GM03348 (cell line): ENCODE results near the gene C1QTNF5.
"Not testable (repeated sequence)": the region's sequence is repeated elsewhere in the genome, so short reads cannot be mapped to it uniquely, and the experiment has no call there.

Experiments
- DNase-seq: peaks from one replicate; pipeline ENCODE4 v3.0.0; 2012; ENCODE audit warnings: low spot score

Gene C1QTNF5, protein sequence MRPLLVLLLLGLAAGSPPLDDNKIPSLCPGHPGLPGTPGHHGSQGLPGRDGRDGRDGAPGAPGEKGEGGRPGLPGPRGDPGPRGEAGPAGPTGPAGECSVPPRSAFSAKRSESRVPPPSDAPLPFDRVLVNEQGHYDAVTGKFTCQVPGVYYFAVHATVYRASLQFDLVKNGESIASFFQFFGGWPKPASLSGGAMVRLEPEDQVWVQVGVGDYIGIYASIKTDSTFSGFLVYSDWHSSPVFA

DNA sequence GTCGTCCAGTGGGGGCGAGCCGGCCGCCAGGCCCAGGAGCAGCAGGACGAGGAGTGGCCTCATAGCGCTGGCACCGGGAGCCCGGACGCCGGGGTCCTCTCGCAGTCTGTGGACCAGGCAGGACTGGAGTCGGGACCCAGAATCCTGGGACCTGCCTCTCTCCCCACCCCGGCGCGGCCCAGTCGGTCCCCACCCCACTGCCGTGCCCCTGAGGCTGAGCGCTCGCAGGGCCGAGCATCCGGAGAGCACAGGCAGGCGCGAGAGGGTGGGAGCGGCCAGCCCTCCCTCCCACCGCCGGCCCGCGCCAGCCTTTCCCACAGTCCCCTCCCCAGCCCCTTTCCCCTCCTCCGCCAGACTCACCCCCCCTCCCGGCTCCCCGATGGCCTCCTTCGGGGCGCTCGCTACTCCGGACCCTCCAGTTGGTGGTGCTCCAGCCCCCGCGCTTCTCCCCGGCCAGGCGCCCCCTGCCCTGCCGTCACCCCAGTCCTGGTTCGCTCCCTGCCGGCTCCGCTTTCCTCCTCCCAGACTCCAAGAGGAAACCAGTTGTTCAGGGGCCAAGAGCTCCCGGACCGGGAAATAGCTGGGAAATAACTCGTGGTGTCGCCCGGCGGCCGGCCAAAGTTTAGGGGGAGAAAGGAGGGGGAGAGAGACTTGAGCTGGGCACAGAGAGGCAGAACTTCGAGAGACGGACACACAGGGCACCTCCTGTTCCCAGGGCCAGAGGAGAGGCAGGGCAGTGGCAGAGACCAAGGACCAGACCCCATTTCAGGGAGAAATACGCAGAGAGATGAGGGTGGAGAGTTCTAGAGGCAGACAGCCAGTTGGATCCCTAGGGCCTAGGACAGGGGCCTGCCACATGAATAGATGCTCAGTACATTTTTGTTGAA is at the start of gene C1QTNF5:
Gene C1QTNF5 (minus strand): TSS at position 549 of the 887 bp plus-strand sequence. CDS start 486 bp downstream, at position 63.
- DNase-seq, result peak; percentile 90

DNA sequence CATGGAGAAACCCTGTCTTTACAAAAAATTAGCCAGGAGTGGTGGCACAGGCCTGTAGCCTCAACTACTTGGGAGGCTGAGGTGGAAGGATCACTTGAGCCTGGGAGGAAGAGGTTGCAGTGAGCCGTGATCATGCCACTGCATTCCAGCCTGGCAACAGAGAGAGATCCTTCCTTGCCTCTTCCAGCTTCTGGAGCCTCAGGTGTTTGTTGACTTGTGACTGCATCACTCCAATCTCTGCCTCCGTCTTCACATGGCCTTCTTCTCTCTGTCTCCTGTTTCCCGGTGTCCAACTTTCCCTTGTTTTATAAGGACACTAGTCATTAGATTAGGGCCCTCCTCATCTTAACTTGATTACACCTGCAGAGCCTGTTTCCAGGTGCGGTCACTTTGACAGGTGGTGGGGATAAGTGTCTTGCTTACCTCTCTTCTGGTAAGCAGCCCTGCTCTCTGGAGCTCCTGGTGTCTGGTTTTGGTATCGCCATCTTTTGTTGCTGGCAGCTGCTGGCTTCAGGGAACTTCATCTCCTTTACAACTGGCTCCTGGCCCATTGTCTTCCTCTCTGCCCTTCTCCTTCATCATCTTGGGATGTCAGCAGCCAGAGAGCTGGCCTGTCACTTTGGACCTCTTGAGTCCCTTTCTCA is 49.0 kb upstream of the C1QTNF5 start:
- no peak for DNase-seq

DNA sequence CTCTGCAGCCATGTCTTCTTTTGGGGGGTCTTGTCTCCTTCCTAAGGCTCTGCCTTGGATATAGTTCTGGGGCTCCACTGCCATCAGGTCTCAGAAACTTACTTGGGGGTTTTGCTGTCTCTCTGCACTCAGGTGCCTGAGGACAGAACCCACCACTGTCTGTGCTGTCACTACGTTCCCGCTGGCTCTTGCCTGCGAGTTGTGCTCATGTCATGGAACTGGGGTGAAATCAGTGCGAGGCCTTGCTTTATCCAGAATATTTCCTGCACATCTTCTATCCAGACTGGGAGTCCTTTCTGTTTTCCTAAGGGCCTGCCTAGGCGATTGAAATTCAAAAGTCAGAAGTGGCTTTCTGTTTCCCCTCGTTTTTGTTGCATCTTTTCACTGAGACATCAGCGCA is 47.4 kb upstream of the C1QTNF5 start:
- DNase-seq, result peak; percentile 0

DNA sequence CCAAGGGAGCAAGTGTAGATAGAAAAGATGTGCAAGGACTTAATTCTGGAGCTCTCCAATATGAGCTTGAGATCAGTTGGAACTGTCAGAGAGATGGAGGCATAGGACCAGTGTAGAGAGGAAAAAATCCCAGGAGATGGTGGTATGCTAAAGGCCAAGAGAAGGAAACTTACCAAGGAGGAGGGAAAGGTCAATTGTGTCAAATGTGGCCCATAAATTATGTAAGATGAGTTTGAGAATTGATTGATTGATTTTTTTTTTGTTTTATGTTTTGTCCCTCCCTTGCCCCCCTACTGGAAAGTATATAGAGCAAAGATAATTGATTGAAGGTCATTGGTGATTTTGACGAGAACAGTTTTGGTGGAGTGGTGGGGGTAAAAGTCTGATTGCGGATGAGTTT is 43.6 kb upstream of the C1QTNF5 start:
- peak; percentile 2 for DNase-seq

DNA sequence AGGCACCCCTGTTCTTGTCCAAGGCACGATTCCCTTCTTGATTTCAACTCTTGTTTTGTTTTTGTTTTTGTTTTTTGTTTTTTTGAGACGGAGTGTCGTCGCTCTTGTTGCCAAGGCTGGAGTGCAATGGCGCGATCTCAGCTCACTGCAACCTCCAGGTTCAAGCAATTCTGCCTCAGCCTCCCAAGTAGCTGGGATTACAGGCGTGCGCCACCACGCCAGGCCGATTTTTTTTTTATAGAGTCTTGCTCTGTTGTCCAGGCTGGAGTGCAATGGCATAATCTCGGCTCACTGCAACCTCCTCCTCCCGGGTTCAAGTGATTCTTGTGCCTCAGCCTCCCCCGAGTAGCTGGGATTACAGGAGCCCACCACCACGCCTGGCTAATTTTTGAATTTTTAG is 41.8 kb upstream of the C1QTNF5 start:
- not testable (repeated sequence) for DNase-seq

DNA sequence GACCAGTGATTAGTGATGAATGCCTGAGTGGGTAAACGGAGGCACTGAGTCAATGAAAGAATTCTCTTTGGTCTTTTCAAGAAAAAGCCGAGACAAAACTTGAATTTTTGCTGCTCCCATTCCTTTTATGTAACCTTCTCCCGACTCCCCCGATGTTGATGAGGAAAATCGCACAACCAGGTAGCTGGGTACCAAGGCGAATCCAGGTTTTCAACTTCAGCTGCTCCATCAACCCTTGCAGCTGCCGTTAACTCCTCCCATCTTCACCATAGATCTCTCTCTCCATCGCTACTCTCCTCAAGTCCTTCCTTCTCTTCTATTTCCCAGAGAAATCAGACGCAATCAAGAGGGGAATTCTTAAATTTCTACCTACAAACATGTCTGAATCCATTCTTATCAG is 41.4 kb upstream of the C1QTNF5 start:
- DNase-seq, result no peak

DNA sequence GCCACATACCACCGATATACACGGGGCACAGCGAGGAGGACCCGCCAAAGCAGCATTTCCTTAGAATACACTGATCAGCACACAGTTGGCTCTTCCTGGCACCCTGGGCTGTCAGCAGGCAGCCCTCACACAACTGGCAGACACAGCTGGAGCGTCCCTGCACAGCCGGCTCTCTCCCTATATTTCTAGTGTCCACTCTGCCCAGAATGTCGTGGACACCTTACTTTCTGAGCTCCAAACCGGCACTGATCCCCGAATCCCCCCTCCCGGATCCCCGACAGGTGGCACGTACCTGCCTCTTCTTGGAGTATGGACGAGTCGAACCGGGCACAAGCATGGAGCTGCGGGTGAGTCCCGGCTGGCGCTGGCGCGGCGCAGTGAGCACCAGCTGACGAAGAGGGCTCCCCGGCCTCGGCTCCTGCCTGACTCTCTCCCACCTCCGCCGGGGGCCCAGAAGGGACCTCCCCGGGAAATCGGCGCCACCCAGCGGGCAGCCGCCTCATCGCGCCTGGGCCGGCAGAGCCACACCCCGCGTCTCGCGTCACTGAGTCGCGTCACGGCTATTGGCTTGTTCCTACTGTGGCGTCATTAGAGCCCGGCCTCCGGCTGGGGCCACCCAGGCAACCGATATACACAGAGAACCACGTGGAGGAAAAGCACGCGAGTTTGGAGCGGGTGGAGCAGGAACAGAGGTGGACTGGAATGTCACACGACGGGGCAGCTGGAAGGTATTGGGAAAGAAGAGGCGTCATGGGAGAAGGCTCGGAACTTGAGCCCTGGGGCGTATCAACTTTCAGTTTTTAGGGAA is 40.7 kb upstream of the C1QTNF5 start, which contains the start of gene USP2:
Gene USP2 (minus strand): TSS at position 510 of the 808 bp plus-strand sequence. CDS start 8,210 bp downstream, outside the sequence.
- peak; percentile 98 for DNase-seq

DNA sequence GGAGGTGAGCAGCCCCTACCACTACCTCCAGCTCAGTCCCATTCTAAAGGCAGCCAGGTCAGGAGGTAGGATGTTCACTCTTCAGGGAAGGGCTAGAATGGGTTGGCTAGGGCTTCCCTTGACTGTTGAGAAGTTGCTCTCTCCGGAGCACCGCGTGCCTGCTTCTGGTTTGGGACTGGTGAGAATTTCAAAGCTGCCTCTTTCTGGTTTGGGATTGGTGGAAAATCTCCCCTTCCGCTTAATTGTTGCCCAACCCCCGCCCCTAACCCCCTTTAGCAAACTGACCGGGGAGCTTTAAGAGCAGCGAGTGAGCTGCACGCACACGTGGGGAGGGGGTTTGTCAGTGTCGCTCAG is 40.1 kb upstream of the C1QTNF5 start:
- DNase-seq, result no peak

DNA sequence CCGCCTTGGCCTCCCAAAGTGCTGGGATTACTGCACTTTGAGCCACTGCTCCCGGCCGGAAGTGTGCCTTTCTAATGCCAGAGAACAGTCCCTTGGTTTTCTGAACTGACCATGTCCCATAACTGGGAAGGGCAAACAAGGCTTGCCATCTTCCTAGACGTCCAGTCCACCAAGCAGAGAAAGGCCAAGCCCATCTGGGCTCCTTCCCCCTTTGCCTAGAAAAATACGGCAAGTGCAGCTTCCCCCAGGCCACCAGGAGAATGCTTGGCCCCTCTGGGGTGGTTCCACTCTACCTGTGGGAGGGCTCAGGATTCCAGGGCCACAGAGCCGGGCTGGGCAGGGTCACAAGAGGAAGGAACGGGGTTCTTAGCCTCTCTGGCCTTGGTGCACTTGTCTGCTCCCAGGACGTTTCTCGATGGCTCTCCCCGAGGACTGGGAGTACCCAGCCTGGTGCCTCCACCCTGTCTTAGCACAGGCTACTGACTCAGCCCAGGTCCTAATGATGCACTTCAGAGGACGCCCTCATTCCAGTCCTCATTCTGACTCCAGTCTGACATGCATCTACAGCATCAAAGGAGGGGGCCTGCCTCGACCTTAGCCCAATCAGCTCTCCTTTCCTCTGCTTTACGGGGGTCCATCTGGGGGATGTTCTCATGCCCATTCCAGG is 39.6 kb upstream of the C1QTNF5 start:
- no peak for DNase-seq

DNA sequence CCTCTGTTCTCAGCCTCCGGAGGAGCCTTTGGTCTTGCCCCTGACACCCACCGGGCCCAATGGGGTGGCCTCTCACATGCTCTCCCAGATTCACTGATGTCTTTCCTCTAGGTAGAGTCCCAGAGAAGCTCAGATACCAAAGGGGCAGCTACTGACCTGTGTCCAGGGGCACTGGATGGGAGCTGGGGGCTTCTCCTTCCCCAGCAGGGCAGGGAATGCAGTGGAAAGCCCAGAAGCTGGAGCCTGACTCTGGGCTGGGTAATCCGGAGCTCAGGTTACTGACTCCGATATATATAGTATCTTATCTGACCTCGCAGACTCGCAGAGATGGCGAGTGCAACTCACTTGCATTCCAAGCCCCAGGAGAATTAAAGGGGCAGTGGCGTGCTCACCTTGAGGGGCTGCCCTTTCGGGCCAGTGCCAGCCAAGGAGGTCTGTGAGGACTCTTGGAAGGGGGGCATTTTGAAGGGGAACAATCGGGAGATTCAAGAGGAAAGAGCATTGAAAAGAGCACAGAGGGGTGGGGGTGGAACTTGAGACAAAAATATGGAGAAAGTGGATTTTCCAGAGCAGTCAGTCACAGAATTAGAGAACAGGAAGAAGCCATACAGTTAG is 38.3 kb upstream of the C1QTNF5 start:
- no peak for DNase-seq

DNA sequence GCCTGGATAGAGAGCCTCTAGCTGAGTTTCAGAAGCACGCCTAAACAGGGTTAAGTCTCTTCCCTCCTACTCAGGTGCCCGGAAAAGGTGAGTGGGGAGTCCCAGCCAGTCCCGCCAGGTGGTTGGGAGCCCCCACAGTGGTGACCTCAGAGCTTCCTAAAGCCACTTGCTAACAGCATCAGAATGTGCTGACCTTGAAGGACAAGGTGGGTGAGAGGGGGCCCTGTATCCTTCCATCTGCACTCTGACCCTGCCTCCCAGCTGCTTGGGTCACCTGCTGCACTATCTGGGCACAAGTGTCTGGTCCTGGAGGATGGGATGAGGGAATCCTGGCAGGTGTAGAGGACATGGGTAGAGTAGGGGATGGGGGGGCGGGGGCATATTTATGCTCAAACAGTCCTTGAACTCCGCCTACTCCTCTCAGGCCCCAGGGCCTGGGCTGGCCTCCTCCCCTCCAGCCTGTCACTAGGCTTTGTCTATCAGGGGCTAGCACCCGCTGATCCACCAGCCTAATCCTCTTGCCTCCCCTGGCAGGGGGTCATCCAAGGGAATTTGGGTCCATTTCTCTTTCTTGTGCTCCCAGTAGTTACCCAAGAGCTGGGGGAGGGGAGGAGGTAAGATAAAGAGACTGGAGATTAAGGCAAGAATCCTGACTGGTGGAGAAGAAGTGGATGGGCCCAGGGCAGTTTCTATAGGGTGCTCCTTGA is 37.4 kb upstream of the C1QTNF5 start:
- no peak for DNase-seq

DNA sequence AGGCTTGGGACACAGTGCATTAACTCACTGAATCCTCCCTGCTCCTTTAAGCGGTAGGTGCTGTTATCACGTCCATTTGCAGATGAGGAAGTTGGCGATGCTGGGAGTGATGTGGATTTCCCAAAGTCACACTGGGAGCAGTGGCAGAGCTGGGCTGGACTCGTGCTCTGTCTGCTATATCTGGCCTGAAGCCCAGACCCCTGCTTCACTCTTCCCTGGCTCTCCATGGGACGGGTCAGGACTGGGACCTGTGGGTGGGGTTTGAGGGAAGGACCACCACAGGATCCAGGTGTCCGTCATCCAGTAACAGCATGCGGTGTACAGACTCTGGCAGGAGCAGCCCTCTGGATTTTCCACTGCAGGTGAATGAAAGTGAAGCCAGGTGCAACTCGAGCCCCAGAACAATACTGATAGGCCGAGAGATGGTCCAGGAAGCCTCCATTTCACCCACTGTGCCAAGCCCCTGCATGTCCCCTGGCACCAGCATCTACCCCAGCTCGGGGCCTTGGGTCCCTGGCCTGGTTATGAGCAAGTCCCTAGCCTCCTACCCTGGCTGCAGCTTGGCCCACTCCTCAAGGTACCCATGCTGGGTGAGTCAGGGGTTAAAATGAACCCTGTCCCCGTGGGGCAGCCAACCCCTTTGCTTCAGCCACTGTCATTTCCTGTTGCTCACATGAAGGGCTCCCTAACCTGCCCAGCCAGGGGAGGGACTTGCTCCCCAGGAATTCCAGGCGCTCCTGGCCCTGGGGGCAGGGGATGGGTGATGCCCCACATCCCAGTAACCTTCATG is 36.6 kb upstream of the C1QTNF5 start:
- no peak for DNase-seq

DNA sequence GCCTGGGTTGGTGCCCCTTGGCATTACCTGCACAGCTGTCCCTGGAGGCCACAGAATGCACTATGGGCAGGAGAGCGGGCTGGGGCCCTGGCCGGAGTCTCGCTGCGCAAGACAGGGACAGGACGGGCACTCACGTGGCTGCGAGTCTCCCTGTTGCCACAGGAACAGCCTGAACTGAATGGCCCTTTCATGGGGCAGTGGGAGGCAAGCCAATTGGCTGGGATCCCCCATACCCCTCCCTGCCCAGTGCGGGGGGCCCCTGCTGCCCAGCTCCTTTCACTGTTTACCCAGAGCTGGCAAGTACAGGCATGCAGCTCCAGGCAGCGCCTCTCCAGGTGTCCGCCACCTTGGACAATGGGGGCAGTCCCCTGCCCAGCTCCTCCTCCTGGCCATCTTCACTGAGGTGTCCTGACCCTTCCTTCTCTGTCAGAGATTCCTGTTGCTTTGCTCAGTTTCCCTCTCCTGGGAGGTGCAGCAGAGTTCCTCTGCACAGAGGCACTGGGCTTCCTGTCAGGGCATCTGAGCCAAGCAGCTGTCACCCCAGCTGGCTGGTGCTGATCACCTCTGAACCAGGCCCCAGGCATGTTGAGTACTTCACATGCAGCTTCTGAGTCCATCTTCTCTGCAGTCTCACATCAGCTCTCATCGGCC is 35.6 kb upstream of the C1QTNF5 start:
- no peak for DNase-seq

DNA sequence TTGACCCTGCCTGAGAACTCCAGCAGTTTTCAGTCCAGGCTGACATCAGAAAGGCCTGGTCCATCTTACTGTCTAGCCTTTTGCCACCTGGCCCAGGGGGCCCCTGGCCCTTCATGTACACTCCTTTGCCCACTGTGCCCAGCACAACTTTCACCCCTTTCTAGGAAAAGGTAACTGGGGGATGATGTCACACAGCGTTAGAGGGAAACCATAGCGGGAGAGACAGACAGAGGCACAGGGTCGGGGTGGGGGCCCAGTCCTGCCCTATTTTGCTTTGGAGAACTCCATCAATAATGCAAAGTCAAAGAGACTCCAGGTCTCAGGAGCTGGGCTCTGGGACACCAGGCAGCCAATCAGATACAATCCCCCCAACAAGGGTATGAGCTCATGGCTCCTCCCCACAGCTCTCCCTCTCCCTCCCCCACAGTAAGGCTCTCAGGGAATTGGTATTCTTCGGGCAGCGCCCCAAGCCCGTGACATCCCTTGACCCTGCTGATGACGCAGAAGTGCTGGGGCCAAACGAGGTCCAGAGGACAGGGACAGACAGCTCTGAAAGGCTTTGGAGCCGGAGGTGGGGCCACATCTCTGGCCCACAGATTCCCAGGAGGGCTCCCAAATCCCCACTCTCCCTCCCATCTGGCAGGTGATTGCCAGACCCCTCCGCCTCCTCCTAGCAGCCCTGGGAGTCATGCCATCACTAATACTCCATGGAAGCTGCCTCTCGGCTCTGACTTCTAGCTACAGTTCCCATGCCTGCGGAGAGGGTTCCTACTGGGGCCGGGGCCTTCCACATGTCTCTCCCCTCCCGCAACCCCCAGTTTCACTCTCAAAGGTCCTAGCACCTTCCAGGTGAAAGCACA is 34.9 kb upstream of the C1QTNF5 start:
- DNase-seq, result peak; percentile 53

DNA sequence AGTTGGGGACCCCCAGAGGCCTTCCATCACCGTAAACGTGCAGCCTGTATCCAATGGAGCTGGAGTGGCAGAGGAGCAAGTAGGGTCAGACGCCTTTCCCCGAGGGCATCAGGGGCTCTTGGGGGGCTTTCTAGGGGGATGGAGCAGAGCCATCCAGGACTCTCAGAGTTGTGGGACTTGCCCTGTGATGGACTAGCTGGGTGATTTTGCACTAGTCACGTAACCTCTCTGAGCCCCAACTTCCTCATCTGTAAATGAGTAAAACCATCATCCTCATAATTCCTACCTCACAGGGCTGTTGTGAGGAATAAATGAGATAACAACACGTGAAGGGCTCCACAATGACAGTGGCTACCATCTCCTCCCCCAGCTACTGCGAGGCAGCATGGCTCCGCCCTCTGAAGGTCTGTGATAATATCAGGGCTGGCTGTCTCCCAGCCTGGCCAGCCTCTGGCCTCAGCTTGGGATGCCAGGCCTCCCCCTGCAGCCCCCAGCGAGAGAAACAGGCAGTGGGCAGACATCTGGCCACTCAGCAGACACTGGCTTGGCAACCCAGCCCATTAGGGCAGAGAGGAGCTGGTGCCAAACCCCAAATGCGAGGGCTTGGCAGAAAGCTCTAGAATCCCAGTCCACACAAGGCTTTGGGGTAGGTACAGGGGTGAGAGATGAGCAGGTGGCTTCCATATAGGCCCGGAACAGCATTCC is 34.1 kb upstream of the C1QTNF5 start:
- no peak for DNase-seq

DNA sequence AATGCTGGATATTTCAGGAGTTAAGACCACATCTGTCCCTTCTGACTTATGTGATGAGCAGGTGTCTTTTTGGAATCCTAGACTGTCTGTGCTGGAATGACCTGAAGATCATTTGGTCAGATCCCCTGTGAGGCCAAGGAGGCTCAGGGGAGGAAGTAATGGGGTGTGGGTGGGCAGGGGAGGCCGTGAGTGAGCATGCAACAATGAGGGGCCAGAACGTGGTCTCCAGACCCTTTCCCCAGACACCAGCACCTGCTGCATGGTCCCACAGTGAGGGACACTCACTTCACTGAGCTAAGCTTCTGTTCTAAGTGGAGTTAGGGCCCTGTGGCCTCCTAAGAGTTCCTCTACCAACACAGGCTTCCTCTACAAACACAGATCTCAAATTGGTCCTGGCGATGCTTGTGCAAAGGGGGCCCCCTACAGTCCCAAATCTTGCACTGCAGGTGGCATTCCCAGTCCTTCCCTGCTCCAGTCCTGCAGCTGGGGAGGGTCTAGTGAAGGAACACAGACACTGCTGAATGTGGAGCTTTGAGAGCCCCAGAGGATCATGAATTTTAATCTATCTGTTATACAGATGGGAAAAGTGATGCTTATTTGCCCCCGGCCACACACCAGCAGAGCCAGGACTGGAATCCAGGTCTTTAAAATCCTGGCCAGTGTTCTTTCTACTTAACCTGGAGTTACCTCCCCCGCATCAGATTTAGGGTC is 33.4 kb upstream of the C1QTNF5 start:
- DNase-seq, result peak; percentile 84
